Panc1 (cell line): Measurements from ENCODE around the gene CRMP1. TPM values are rescaled to one million over a fixed set of nuclear protein-coding genes. Genes with fewer than 3 reads are reported as not detected.

Experiments used
- ATAC-seq: fragments of 200-7000 bp; cut with Tn5 transposase; 2 replicates; pipeline ENCODE4 v1.9.1; 2020; ENCODE audit warnings: mild to moderate bottlenecking, moderate library complexity
- BruUV-seq: library from RNA; stranded (reverse); fragments of 400-500 nt; replicated peaks from 2 replicates; lab custom pipeline; 2021; lab: Mats Ljungman, UMichigan
- CTCF ChIA-PET: fragments of 300-600 bp; sonication (Branson Sonifier 250); formaldehyde crosslinking; loops from one replicate; lab custom pipeline; 2022; ENCODE audit warnings: antibody characterized with exemption; lab: Charles Lee
- POLR2A ChIA-PET: fragments of 300-600 bp; sonication (Branson Sonifier 250); formaldehyde crosslinking; loops from one replicate; lab custom pipeline; 2022; ENCODE audit warnings: antibody characterized with exemption; lab: Charles Lee
- DNase-seq: peaks from one replicate; pipeline ENCODE4 v3.0.0-alpha.2; 2010; ENCODE audit warnings: low read depth, low spot score
- H3K27ac ChIP-seq: 2 replicates; pipeline ENCODE4 v1.5.1; 2011; ENCODE audit warnings: mild to moderate bottlenecking, low read length, inconsistent platforms
- H3K27me3 ChIP-seq: fragments of 200-500 bp; sonication (Bioruptor generic); 2 replicates; pipeline ENCODE4 v1.6.0; 2014; ENCODE audit warnings: low read length, inconsistent platforms; ENCODE audit not compliant: control insufficient read depth, insufficient read depth
- H3K36me3 ChIP-seq: fragments of 200-500 bp; sonication (Bioruptor generic); 2 replicates; pipeline ENCODE4 v1.5.1; 2014; ENCODE audit warnings: inconsistent platforms, mild to moderate bottlenecking, low read length, moderate library complexity; ENCODE audit not compliant: control insufficient read depth, insufficient read depth
- H3K4me1 ChIP-seq: 2 replicates; pipeline ENCODE4 v1.5.1; 2011; ENCODE audit warnings: inconsistent platforms, mild to moderate bottlenecking, low read length, moderate library complexity; ENCODE audit not compliant: control insufficient read depth, insufficient read depth
- H3K4me3 ChIP-seq, 2 experiments: 2 replicates each; pipeline ENCODE4 v1.5.1; 2011 to 2012; ENCODE audit warnings: low read depth in 2 of 2, low read length in 2 of 2, mild to moderate bottlenecking in 2 of 2, inconsistent platforms in 1 of 2, moderate library complexity in 1 of 2
- H3K9me3 ChIP-seq: fragments of 200-500 bp; sonication (Bioruptor generic); 2 replicates; pipeline ENCODE4 v1.5.1; 2014; ENCODE audit warnings: low read depth, mild to moderate bottlenecking, inconsistent platforms, low read length, moderate library complexity; ENCODE audit not compliant: control insufficient read depth, insufficient read depth
- POLR2AphosphoS5 ChIP-seq: IDR thresholded peaks from 2 replicates; pipeline ENCODE4 v1.6.1; 2012; ENCODE audit warnings: mild to moderate bottlenecking, low read depth, low read length, moderate library complexity
- SIN3A ChIP-seq: IDR thresholded peaks from 2 replicates; pipeline ENCODE4 v1.6.1; 2012; ENCODE audit warnings: low read depth, mild to moderate bottlenecking, low read length, moderate library complexity, borderline replicate concordance; ENCODE audit not compliant: insufficient read depth
- TCF7L2 ChIP-seq: IDR thresholded peaks from 2 replicates; pipeline ENCODE4 v1.6.1; 2011; ENCODE audit warnings: mild to moderate bottlenecking, low read depth, low read length, inconsistent platforms
- in situ Hi-C: cut with HindIII; loops from 2 replicates; pipeline ENCODE4 v1.10.0; 2016; ENCODE audit warnings: low sequenced_read_pairs, low pct_unique_long_range_greater_than_20kb
- intact Hi-C: fragments of 100-400 bp; cut with micrococcal nuclease; formaldehyde crosslinking; loops from one replicate; pipeline ENCODE4 v1.10.0; 2022; ENCODE audit not compliant: unreplicated experiment
- total RNA-seq: library from RNA; stranded (reverse); gene quantifications from one replicate; pipeline ENCODE4 v1.2.1, GENCODE V29; 2021; ENCODE audit not compliant: unreplicated experiment
- TF ChIP-seq, protein P1 (sequence below), 2 experiments: IDR thresholded peaks; 2 replicates each; pipeline ENCODE4 v1.6.1; 2011 to 2012; ENCODE audit warnings: low read depth in 2 of 2, control low read depth in 1 of 2, low read length in 1 of 2, mild to moderate bottlenecking in 1 of 2, moderate library complexity in 1 of 2; ENCODE audit not compliant: insufficient read depth in 1 of 2
- TF ChIP-seq, protein P2 (sequence below): fragments of 450-650 bp; IDR thresholded peaks from 2 replicates; pipeline ENCODE4 v1.5.1; 2017; ENCODE audit warnings: mild to moderate bottlenecking

The CRMP1 gene
- total RNA-seq, 1 experiment from 2014 or later = 0.28 TPM

DNA sequence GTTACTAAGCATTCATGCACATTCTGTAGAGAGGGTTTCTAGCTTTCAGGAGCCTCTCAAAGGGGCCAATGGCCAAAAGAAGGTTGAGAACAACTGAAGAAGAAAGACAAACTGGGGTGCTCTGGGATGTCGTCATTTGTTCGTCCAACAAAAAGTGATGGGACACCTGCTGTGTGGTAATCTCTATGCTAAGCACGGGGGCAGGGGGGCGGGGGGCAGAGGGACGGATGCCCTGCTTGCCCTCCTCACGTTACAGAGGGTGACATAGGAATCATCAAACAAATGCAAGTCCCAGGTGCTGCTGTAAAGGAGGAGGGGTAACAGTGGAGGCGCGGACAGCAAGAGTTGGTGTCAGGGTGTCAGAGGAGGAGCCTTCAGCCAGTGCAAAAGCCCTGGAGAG is 12.8 kb upstream of the CRMP1 start:
- no peaks in the 10 kb centered on the region for H3K36me3 ChIP-seq
- DNase-seq (no peak), ATAC-seq (no peak)
- H3K9me3 ChIP-seq = no peaks in the 10 kb centered on the region
- ChIA-PET CTCF (no interaction called here), POLR2A (no interaction called here)
- no peak overlapping the region for H3K27ac ChIP-seq
- H3K4me1 ChIP-seq = no peaks in the 10 kb centered on the region
- H3K27me3 ChIP-seq = no peaks in the 10 kb centered on the region; the same call in 1 of the 2 replicates
- H3K4me3 ChIP-seq = no peak overlapping the region
- in situ Hi-C loops = no loop called here
- intact Hi-C loops = no loop called here
- TF ChIP-seq SIN3A = no peak
- TF ChIP-seq, protein P1, sequence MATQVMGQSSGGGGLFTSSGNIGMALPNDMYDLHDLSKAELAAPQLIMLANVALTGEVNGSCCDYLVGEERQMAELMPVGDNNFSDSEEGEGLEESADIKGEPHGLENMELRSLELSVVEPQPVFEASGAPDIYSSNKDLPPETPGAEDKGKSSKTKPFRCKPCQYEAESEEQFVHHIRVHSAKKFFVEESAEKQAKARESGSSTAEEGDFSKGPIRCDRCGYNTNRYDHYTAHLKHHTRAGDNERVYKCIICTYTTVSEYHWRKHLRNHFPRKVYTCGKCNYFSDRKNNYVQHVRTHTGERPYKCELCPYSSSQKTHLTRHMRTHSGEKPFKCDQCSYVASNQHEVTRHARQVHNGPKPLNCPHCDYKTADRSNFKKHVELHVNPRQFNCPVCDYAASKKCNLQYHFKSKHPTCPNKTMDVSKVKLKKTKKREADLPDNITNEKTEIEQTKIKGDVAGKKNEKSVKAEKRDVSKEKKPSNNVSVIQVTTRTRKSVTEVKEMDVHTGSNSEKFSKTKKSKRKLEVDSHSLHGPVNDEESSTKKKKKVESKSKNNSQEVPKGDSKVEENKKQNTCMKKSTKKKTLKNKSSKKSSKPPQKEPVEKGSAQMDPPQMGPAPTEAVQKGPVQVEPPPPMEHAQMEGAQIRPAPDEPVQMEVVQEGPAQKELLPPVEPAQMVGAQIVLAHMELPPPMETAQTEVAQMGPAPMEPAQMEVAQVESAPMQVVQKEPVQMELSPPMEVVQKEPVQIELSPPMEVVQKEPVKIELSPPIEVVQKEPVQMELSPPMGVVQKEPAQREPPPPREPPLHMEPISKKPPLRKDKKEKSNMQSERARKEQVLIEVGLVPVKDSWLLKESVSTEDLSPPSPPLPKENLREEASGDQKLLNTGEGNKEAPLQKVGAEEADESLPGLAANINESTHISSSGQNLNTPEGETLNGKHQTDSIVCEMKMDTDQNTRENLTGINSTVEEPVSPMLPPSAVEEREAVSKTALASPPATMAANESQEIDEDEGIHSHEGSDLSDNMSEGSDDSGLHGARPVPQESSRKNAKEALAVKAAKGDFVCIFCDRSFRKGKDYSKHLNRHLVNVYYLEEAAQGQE (IDR thresholded peaks at IDR 0.05; ENCODE audit: insufficient read depth in 1 of 2, low read depth in 2 of 2, low read length in 1 of 2) = no peak
- TF ChIP-seq, protein P2, sequence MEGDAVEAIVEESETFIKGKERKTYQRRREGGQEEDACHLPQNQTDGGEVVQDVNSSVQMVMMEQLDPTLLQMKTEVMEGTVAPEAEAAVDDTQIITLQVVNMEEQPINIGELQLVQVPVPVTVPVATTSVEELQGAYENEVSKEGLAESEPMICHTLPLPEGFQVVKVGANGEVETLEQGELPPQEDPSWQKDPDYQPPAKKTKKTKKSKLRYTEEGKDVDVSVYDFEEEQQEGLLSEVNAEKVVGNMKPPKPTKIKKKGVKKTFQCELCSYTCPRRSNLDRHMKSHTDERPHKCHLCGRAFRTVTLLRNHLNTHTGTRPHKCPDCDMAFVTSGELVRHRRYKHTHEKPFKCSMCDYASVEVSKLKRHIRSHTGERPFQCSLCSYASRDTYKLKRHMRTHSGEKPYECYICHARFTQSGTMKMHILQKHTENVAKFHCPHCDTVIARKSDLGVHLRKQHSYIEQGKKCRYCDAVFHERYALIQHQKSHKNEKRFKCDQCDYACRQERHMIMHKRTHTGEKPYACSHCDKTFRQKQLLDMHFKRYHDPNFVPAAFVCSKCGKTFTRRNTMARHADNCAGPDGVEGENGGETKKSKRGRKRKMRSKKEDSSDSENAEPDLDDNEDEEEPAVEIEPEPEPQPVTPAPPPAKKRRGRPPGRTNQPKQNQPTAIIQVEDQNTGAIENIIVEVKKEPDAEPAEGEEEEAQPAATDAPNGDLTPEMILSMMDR = no peak
- no peak for TF ChIP-seq TCF7L2
- no peak for TF ChIP-seq POLR2AphosphoS5
- no TSS peak for BruUV-seq

DNA sequence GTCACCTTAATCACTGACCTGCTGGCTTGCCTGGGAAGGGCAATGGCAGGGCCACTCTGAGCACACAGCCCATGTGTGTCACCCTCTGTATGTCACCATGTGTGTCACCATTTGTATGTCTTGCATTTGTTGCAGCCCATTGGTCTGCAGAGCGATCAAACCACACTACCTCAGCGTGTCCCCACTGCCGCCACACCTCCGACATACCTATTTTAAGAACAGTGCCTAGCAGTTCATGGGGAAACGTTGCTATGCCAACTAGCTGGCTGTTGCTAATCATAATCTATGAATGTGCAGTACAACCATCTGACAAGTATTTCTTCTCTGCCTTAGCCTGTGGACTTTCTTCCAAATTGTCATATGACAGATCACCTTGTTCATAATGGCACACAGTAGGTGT is 8.0 kb upstream of the CRMP1 start:
- no peak for DNase-seq
- Histone ChIP-seq H3K4me1 (no peaks in the 10 kb centered on the region), H3K27me3 (peaks cover 17% of the 10 kb centered on the region), H3K4me3 (no peak overlapping the region), H3K36me3 (no peaks in the 10 kb centered on the region), H3K27ac (no peak overlapping the region), H3K9me3 (no peaks in the 10 kb centered on the region)
- ChIA-PET CTCF (no interaction called here), POLR2A (no interaction called here)
- no TSS peak for BruUV-seq
- ATAC-seq = no peak
- in situ Hi-C loops = no loop called here
- intact Hi-C loops = no loop called here
- no peak for TF ChIP-seq TCF7L2
- TF ChIP-seq, protein P1 (IDR thresholded peaks at IDR 0.05; ENCODE audit: insufficient read depth in 1 of 2, low read depth in 2 of 2, low read length in 1 of 2) = no peak
- TF ChIP-seq, protein P2 = no peak
- TF ChIP-seq SIN3A = no peak
- TF ChIP-seq POLR2AphosphoS5 = no peak
